GM23248 (cell line): ENCODE results near the gene UBN2. TPM values are rescaled to one million over a fixed set of nuclear protein-coding genes. Genes with fewer than 3 reads are reported as not detected.

Source experiments
- DNase-seq: peaks from one replicate; pipeline ENCODE4 v3.0.0-alpha.2; 2015
- H2AFZ ChIP-seq: fragments of 200-600 bp; sonication (generic); 2 replicates; pipeline ENCODE4 v1.6.1; 2016; ENCODE audit warnings: antibody characterized with exemption
- H3F3A ChIP-seq: fragments of 200-600 bp; sonication (generic); 2 replicates; pipeline ENCODE4 v1.6.1; 2016; ENCODE audit warnings: mild to moderate bottlenecking, antibody characterized with exemption, mixed run types; ENCODE audit not compliant: insufficient read depth
- H3K27ac ChIP-seq: fragments of 200-600 bp; sonication (generic); 2 replicates; pipeline ENCODE4 v1.5.1; 2016; ENCODE audit warnings: mild to moderate bottlenecking
- H3K27me3 ChIP-seq: fragments of 200-600 bp; sonication (generic); replicated peaks from 2 replicates; pipeline ENCODE4 v1.6.1; 2016; ENCODE audit warnings: mild to moderate bottlenecking; ENCODE audit not compliant: insufficient read depth
- H3K36me3 ChIP-seq: fragments of 200-600 bp; sonication (generic); 2 replicates; pipeline ENCODE4 v1.6.1; 2016; ENCODE audit warnings: low read depth, mild to moderate bottlenecking
- H3K4me1 ChIP-seq: fragments of 200-600 bp; sonication (generic); 2 replicates; pipeline ENCODE4 v1.6.1; 2016; ENCODE audit warnings: mild to moderate bottlenecking; ENCODE audit not compliant: insufficient read depth
- H3K4me2 ChIP-seq: fragments of 200-600 bp; sonication (generic); one replicate; pipeline ENCODE4 v1.6.1; 2016; ENCODE audit warnings: mild to moderate bottlenecking; ENCODE audit not compliant: unreplicated experiment
- H3K4me3 ChIP-seq: fragments of 200-600 bp; sonication (generic); 2 replicates; pipeline ENCODE4 v1.5.1; 2016; ENCODE audit warnings: mild to moderate bottlenecking
- H3K79me2 ChIP-seq: fragments of 200-600 bp; sonication (generic); 2 replicates; pipeline ENCODE4 v1.6.1; 2016; ENCODE audit warnings: mild to moderate bottlenecking; ENCODE audit not compliant: insufficient read depth
- H3K9ac ChIP-seq: fragments of 200-600 bp; sonication (generic); 2 replicates; pipeline ENCODE4 v1.6.1; 2016; ENCODE audit warnings: mild to moderate bottlenecking
- H3K9me2 ChIP-seq: fragments of 200-600 bp; sonication (generic); 2 replicates; pipeline ENCODE4 v1.6.1; 2016; ENCODE audit warnings: mixed run types, mild to moderate bottlenecking, moderate library complexity; ENCODE audit not compliant: insufficient read depth
- H3K9me3 ChIP-seq: fragments of 200-600 bp; sonication (generic); one replicate; pipeline ENCODE4 v1.6.1; 2017; ENCODE audit warnings: low read depth
- H4K20me1 ChIP-seq: fragments of 200-600 bp; sonication (generic); 2 replicates; pipeline ENCODE4 v1.6.0; 2016; ENCODE audit not compliant: insufficient read depth
- EZH2 ChIP-seq: fragments of 200-600 bp; sonication (generic); IDR thresholded peaks from 2 replicates; pipeline ENCODE4 v1.6.1; 2018; ENCODE audit warnings: antibody characterized with exemption, mild to moderate bottlenecking; ENCODE audit not compliant: insufficient read depth, poor library complexity, severe bottlenecking
- EZH2phosphoT487 ChIP-seq: fragments of 200-600 bp; sonication (generic); IDR thresholded peaks from 2 replicates; pipeline ENCODE4 v1.6.1; 2018; ENCODE audit warnings: antibody characterized with exemption, moderate library complexity, mild to moderate bottlenecking, low read depth; ENCODE audit not compliant: insufficient read depth
- WGBS, 2 experiments: methylation state at CpG; one replicate each; pipeline ENCODE4 v1.1.6; 2015 to 2017; ENCODE audit warnings: low lambda C conversion rate in 2 of 2, low coverage in 1 of 2; ENCODE audit errors: missing lambda C conversion rate in 2 of 2; 5-methylcytosine and 5-hydroxymethylcytosine counted together
- in situ Hi-C: fragments of 300-500 bp; cut with MboI; formaldehyde crosslinking; loops from 2 replicates; pipeline ENCODE4 v1.15.0; 2020
- polyA plus RNA-seq: library from polyadenylated mRNA; unstranded; fragments of >200 nt; fragmentation: Nextera tagmentation; extraction: Ambion mirVana; gene quantifications from 2 replicates; pipeline ENCODE4 v1.2.1, GENCODE V29; 2016
- total RNA-seq: library from RNA; depleted of rRNA; stranded (reverse); fragments of >200 nt; shearing (Covaris generic); gene quantifications from 2 replicates; pipeline ENCODE4 v1.2.3, GENCODE V29; 2014

UBN2 gene
- total and polyA plus RNA-seq, 2 experiments from 2014 or later = 1.0 to 3.2 TPM

- 1 to 2% methylated on average over 51 to 54 of the region's 54 CpGs for WGBS, 2 experiments
Observed at GRCh38 chr7:139341058-139341775, 110.2 kb downstream of the UBN2 start, which contains the start of gene FMC1. Gene FMC1, plus strand, starts transcription at chr7:139341337. Its CDS starts 48 bp downstream, at chr7:139341385.

GRCh38 chr7:139341776-139342226 lies 110.8 kb downstream of the UBN2 start:
- 0 out of 2 replicates have a peak, but pooled peaks cover 6% of the 10 kb centered on the region for H3K4me1 ChIP-seq
- H2AFZ ChIP-seq = peak overlapping the region; percentile 98
- TF ChIP-seq EZH2phosphoT487 = no peak
- no peak for TF ChIP-seq EZH2
- H3F3A ChIP-seq = peaks cover 18% of the 10 kb centered on the region
- peak overlapping the region; percentile 99 for H3K27ac ChIP-seq
- H3K9ac ChIP-seq = peak overlapping the region; percentile 98
- H3K9me2 ChIP-seq = no peaks in the 10 kb centered on the region
- H3K9me3 ChIP-seq = no peaks in the 10 kb centered on the region
- in situ Hi-C loops = no loop called here
- no peaks in the 10 kb centered on the region for H4K20me1 ChIP-seq
- H3K36me3 ChIP-seq = peaks cover 4% of the 10 kb centered on the region; the same call in 1 of the 2 replicates
- no peaks in the 10 kb centered on the region for H3K27me3 ChIP-seq
- peaks cover 25% of the 10 kb centered on the region for H3K79me2 ChIP-seq
- H3K4me2 ChIP-seq = peak overlapping the region; percentile 99
- H3K4me3 ChIP-seq = peak overlapping the region; percentile 90
- no peak for DNase-seq
- 1 to 6% methylated on average over 9 of the region's 9 CpGs for WGBS, 2 experiments

More at GRCh38 chr7:139341058-139341775, 110.2 kb downstream of the UBN2 start, which contains the start of gene FMC1:
- peaks cover 18% of the 10 kb centered on the region for H3F3A ChIP-seq
- peak within 1 kb of the TSS; percentile 99 for H3K4me2 ChIP-seq
- peak within 1 kb of the TSS; percentile 98 for H2AFZ ChIP-seq
- no peaks in the 10 kb centered on the region for H3K9me3 ChIP-seq
- no peaks in the 10 kb centered on the region for H4K20me1 ChIP-seq
- in situ Hi-C loops = no loop called here
- H3K36me3 ChIP-seq = peaks cover 1% of the 10 kb centered on the region; the same call in 1 of the 2 replicates
- TF ChIP-seq EZH2phosphoT487 (no peak), EZH2 (no peak)
- no peaks in the 10 kb centered on the region for H3K27me3 ChIP-seq
- H3K9ac ChIP-seq = peak within 1 kb of the TSS; percentile 98
- peak within 1 kb of the TSS; percentile 90 for H3K4me3 ChIP-seq
- peak; percentile 96 for DNase-seq
- H3K9me2 ChIP-seq = no peaks in the 10 kb centered on the region
- peak within 1 kb of the TSS; percentile 99 for H3K27ac ChIP-seq
- H3K79me2 ChIP-seq = peaks cover 25% of the 10 kb centered on the region
- H3K4me1 ChIP-seq = 0 out of 2 replicates have a peak, but pooled peaks cover 6% of the 10 kb centered on the region

- Histone ChIP-seq H3K27me3 (no peaks in the 10 kb centered on the region), H4K20me1 (no peaks in the 10 kb centered on the region), H3K79me2 (peaks cover 25% of the 10 kb centered on the region), H3K4me2 (no peak overlapping the region), H3K4me3 (no peak overlapping the region), H3K9me2 (no peaks in the 10 kb centered on the region), H3K9me3 (no peaks in the 10 kb centered on the region), H3F3A (peaks cover 5% of the 10 kb centered on the region; the same call in 1 of the 2 replicates), H3K36me3 (peaks cover 4% of the 10 kb centered on the region; the same call in 1 of the 2 replicates), H3K4me1 (0 out of 2 replicates have a peak, but pooled peaks cover 6% of the 10 kb centered on the region), H2AFZ (no peak overlapping the region), H3K9ac (no peak overlapping the region), H3K27ac (no peak overlapping the region)
- TF ChIP-seq EZH2phosphoT487 (no peak), EZH2 (no peak)
- WGBS, 2 experiments = 94 to 96% methylated on average over 1 of the region's 1 CpG
- no peak for DNase-seq
- in situ Hi-C loops = no loop called here
Observed at GRCh38 chr7:139345042-139345441, 114.0 kb downstream of the UBN2 start.

GRCh38 chr7:139351027-139351426 lies 120.0 kb downstream of the UBN2 start:
- TF ChIP-seq EZH2phosphoT487 (no peak), EZH2 (no peak)
- H3K4me1 ChIP-seq = no peaks in the 10 kb centered on the region
- no peak overlapping the region for H3K9ac ChIP-seq
- in situ Hi-C loops = no loop called here
- DNase-seq = no peak
- H3K27ac ChIP-seq = no peak overlapping the region
- no peaks in the 10 kb centered on the region; the same call in 1 of the 2 replicates for H3K79me2 ChIP-seq
- H2AFZ ChIP-seq = no peak overlapping the region
- H3K27me3 ChIP-seq = no peaks in the 10 kb centered on the region
- no peaks in the 10 kb centered on the region for H4K20me1 ChIP-seq
- no peaks in the 10 kb centered on the region for H3K9me3 ChIP-seq
- no peak overlapping the region for H3K4me3 ChIP-seq
- no peaks in the 10 kb centered on the region; the same call in 1 of the 2 replicates for H3F3A ChIP-seq
- no peaks in the 10 kb centered on the region for H3K9me2 ChIP-seq
- peaks cover 4% of the 10 kb centered on the region; the same call in 1 of the 2 replicates for H3K36me3 ChIP-seq
- 98% methylated on average over 2 of the region's 2 CpGs for WGBS, 2 experiments
- H3K4me2 ChIP-seq = no peak overlapping the region
